WTC11 (cell line): ENCODE data around the gene CSAG3.
"Not testable (repeated sequence)": the region's sequence is repeated elsewhere in the genome, so short reads cannot be mapped to it uniquely, and the experiment has no call there.

ENCODE experiments used
- ARID4B ChIP-seq: sonication (generic); formaldehyde crosslinking; IDR thresholded peaks from 2 replicates; pipeline ENCODE4 v1.8.0; 2023; ENCODE audit warnings: missing genetic modification reagents, mild to moderate bottlenecking, borderline replicate concordance
- CBFB ChIP-seq: sonication (generic); formaldehyde crosslinking; IDR thresholded peaks from 2 replicates; pipeline ENCODE4 v1.8.1; 2022; ENCODE audit warnings: mild to moderate bottlenecking, low read depth, missing genetic modification reagents
- CTCF ChIP-seq: fragments of 200-600 bp; IDR thresholded peaks from 2 replicates; pipeline ENCODE4 v1.8.0; 2022; ENCODE audit warnings: antibody characterized with exemption
- ESRRA ChIP-seq: sonication (generic); formaldehyde crosslinking; IDR thresholded peaks from 2 replicates; pipeline ENCODE4 v1.8.1; 2022; ENCODE audit warnings: mild to moderate bottlenecking, missing genetic modification reagents, borderline replicate concordance
- ETV6 ChIP-seq: sonication (generic); formaldehyde crosslinking; IDR thresholded peaks from 2 replicates; pipeline ENCODE4 v1.8.1; 2022; ENCODE audit warnings: mild to moderate bottlenecking, missing genetic modification reagents
- KAT7 ChIP-seq: sonication (generic); formaldehyde crosslinking; IDR thresholded peaks from 2 replicates; pipeline ENCODE4 v1.8.1; 2023; ENCODE audit warnings: missing genetic modification reagents, mild to moderate bottlenecking, borderline replicate concordance
- MAX ChIP-seq: sonication (generic); formaldehyde crosslinking; IDR thresholded peaks from 2 replicates; pipeline ENCODE4 v1.8.0; 2022; ENCODE audit warnings: mild to moderate bottlenecking, missing genetic modification reagents
- PREB ChIP-seq: sonication (generic); formaldehyde crosslinking; IDR thresholded peaks from 2 replicates; pipeline ENCODE4 v1.8.1; 2022; ENCODE audit warnings: mild to moderate bottlenecking, missing genetic modification reagents, moderate library complexity, borderline replicate concordance
- RORB ChIP-seq: fragments of 250-450 bp; sonication (Bioruptor Pico); IDR thresholded peaks from 2 replicates; pipeline ENCODE4 v1.9.0; 2021; ENCODE audit warnings: mild to moderate bottlenecking
- SP1 ChIP-seq: sonication (generic); formaldehyde crosslinking; conservative IDR thresholded peaks from 2 replicates; pipeline ENCODE4 v1.8.1; 2022; ENCODE audit warnings: missing genetic modification reagents
- ZBTB21 ChIP-seq: sonication (generic); formaldehyde crosslinking; IDR thresholded peaks from 2 replicates; pipeline ENCODE4 v1.8.1; 2023; ENCODE audit warnings: mild to moderate bottlenecking, missing genetic modification reagents, borderline replicate concordance
- ZNF138 ChIP-seq: sonication (generic); formaldehyde crosslinking; conservative IDR thresholded peaks from 2 replicates; pipeline ENCODE4 v1.8.1; 2022; ENCODE audit warnings: mild to moderate bottlenecking, moderate library complexity, missing genetic modification reagents
- ZNF512 ChIP-seq: sonication (generic); formaldehyde crosslinking; IDR thresholded peaks from 2 replicates; pipeline ENCODE4 v1.8.1; 2022; ENCODE audit warnings: missing genetic modification reagents, borderline replicate concordance

- not testable (repeated sequence) for TF ChIP-seq KAT7 (CRISPR knock-in tag); RORB; CTCF; ETV6; ZNF138 (CRISPR knock-in tag); PREB; SP1 (CRISPR knock-in tag); ZBTB21 (CRISPR knock-in tag); ESRRA; MAX (CRISPR knock-in tag); ZNF512 (CRISPR knock-in tag); CBFB; ARID4B
Measured at GRCh38 chrX:152753686-152754650, 5.0 kb upstream of the CSAG3 start, which contains the start of gene MAGEA2.
